Keratinocyte (primary cell): Measurements from ENCODE around the gene PRG2.

Source experiments
- CTCF ChIP-seq, 3 experiments: IDR thresholded peaks in 1 of 3; conservative IDR thresholded peaks in 1 of 3; optimal IDR thresholded peaks in 1 of 3; 2 replicates in 2 of 3; 3 replicates in 1 of 3; pipeline versions ENCODE3 to v1.5.1; 2011; ENCODE audit warnings: low read length in 3 of 3, mild to moderate bottlenecking in 3 of 3, moderate library complexity in 2 of 3, control low read depth in 1 of 3, inconsistent platforms in 1 of 3; ENCODE audit not compliant: insufficient read depth in 2 of 3; ENCODE audit errors: extremely low read depth in 1 of 3
- EZH2 ChIP-seq: IDR thresholded peaks from one replicate; pipeline ENCODE4 v1.6.1; 2012; ENCODE audit warnings: inconsistent platforms, mild to moderate bottlenecking, low read length, moderate library complexity

- TF ChIP-seq CTCF (optimal IDR thresholded peaks at IDR 0.05 in 1 of 3, IDR thresholded peaks at IDR 0.05 in 1 of 3, conservative IDR thresholded peaks at IDR 0.05 in 1 of 3; ENCODE audit: extremely low read depth in 1 of 3, insufficient read depth in 2 of 3, low read length in 3 of 3) (no peak), EZH2 (no peak)
Observed at GRCh38 chr11:57354699-57355098, 35.8 kb downstream of the PRG2 start.
